ENCODE measurements around the gene C4A.
"Not testable (repeated sequence)": the region's sequence is repeated elsewhere in the genome, so short reads cannot be mapped to it uniquely, and the experiment has no call there.

The C4A gene

DNA sequence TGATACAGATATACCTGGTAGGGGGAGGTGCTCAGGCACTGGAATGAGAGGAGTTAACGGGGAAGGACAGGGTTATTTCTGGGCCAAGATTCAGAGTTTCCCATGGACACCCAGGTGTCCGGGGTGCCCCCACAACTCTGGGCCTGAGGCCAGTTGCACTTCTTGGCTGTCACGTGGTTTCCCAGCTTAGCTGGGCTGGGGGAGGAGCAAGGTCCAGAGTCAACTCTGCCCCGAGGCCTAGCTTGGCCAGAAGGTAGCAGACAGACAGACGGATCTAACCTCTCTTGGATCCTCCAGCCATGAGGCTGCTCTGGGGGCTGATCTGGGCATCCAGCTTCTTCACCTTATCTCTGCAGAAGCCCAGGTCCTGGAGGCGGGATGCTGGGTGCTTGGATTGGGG lies 32.7 kb downstream of the C4A start, which contains the start of gene C4B:
Gene C4B (plus strand): TSS at position 249 of the 400 bp plus-strand sequence. CDS start 51 bp downstream, at position 300.
- in situ Hi-C loops (cut with MboI; ENCODE audit: low sequenced_read_pairs): not testable (repeated sequence)

DNA sequence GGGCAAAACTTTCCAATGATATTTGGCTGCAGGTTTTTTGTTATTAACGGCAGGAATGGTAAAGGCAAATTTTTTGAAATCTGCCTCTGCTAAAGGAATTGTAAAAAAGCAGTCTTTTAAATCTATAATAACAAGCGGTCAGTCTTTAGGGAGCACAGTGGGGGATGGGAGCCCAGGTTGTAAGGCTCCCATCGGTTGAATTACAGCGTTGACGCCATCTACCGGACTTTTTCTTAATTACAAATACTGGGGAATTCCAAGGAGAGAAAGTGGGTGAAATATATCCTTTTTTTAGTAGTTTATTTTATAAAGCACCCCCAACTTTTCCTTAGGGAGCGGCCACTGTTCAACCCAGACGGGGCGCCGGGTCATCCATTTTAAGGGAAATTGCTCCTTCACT lies 40.2 kb downstream of the C4A start:
- in situ Hi-C loops (cut with MboI; ENCODE audit: low sequenced_read_pairs): not testable (repeated sequence)

DNA sequence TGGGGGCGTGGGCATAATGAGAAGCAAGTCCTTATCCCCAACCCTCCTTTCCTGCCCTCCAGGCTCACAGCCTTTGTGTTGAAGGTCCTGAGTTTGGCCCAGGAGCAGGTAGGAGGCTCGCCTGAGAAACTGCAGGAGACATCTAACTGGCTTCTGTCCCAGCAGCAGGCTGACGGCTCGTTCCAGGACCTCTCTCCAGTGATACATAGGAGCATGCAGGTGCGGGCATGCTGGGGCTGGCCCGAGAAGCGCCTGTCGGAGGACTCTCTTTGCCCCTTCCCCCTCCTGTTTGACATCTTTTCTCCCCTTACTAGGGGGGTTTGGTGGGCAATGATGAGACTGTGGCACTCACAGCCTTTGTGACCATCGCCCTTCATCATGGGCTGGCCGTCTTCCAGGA lies 46.8 kb downstream of the C4A start:
- in situ Hi-C loops (cut with MboI; ENCODE audit: low sequenced_read_pairs): not testable (repeated sequence)

DNA sequence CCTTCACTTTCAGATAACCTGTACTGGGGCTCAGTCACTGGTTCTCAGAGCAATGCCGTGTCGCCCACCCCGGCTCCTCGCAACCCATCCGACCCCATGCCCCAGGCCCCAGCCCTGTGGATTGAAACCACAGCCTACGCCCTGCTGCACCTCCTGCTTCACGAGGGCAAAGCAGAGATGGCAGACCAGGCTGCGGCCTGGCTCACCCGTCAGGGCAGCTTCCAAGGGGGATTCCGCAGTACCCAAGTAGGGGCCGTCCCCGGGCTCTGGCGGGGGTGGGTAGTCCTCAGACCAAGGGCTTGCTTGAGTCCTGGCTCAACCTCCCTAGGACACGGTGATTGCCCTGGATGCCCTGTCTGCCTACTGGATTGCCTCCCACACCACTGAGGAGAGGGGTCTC lies 47.7 kb downstream of the C4A start:
- in situ Hi-C loops (cut with MboI; ENCODE audit: low sequenced_read_pairs): not testable (repeated sequence)

DNA sequence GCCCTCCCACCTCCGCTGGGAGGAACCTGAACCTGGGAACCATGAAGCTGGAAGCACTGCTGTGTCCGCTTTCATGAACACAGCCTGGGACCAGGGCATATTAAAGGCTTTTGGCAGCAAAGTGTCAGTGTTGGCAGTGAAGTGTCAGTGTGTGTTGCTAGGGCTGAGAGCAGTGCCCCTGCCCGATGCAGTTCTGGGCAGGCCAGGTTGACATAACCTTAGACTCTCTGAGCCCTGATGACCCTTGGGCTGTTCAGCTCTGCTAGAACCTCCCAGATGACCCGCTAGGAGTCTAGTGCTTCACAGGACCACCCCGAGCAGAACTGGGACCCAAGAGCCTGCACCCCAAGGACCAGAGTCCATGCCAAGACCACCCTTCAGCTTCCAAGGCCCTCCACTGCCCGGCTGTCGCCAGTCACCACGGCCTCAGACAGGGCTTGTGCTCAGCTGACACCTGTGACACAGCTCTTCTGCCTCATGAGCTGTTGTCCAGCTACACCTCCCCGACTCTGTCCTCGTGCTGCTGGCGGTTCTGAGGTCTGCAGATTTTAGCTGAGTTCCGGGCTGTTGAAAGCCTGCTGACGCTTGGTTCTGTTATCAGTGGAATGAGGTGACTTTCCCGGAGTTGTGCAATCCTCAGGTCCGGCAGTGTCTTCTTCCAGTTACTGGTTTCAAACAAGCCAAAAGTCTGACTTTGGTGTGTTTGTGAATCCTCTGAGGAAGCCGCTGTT lies 53.6 kb downstream of the C4A start:
- in situ Hi-C loops (cut with MboI; ENCODE audit: low sequenced_read_pairs): not testable (repeated sequence)

DNA sequence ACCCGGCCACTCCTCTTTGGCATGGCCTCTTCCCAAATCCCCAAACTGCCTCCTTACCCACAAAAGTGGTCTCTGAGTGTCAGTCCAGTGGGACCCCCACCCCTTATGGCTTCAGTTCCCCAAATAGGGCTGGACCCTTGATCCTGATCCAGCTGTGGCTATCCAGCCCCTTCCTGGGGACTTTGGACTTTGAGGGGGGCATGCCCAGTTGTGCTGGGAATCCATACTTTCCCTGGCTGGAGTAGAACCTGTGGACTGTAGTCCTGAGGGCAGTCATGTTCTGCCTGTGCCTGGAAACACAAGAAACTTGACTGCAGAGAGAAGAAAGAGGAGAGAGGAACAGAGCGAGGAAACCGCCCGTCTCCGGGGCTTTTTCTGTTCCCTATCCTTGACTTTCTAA lies 55.3 kb downstream of the C4A start:
- in situ Hi-C loops (cut with MboI; ENCODE audit: low sequenced_read_pairs): not testable (repeated sequence)

DNA sequence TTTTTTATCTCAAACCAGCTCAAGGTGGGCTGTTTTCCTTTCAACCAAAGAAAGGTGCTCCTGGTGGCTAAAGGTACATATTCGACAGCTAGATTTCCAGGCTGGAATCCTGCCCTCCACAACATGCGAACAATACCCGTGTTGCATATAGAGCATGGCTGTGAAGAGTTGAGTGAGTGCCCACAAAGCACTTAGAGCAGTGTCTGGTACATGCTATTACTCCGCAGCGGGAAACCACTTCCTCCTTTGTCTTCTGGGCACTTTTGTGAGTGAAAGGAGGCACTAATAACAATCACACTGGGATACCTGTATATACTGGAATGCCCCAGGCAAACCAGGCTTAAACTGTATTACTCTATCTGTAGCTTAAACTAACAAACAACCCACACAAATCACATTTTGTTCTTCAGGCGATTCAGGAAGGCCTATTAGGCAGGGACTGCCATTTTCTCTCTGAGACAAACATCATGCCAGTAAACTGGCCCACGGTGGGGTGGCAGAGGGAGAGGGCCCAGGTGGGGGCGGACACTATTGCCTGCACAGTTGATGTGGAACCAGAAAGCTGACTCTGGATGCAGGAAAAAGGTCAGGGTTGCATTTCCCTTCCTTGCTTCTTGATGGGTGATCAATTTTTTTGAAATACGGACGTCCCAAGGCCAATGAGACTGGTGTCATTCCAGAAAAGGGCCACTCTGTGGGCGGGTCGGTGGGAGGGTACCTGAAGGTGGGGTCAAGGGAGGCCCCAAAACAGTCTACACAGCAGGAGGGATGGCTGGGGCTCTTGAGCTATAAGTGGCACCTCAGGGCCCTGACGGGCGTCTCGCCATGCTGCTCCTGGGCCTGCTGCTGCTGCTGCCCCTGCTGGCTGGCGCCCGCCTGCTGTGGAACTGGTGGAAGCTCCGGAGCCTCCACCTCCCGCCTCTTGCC lies 56.0 kb downstream of the C4A start, which contains the start of gene CYP21A2:
Gene CYP21A2 (plus strand): TSS at position 818 of the 927 bp plus-strand sequence. CDS start 8 bp downstream, at position 826.
- in situ Hi-C loops (cut with MboI; ENCODE audit: low sequenced_read_pairs): not testable (repeated sequence)

DNA sequence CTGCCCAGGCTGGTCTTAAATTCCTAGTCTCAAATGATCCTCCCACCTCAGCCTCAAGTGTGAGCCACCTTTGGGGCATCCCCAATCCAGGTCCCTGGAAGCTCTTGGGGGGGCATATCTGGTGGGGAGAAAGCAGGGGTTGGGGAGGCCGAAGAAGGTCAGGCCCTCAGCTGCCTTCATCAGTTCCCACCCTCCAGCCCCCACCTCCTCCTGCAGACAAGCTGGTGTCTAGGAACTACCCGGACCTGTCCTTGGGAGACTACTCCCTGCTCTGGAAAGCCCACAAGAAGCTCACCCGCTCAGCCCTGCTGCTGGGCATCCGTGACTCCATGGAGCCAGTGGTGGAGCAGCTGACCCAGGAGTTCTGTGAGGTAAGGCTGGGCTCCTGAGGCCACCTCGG lies 57.0 kb downstream of the C4A start:
- in situ Hi-C loops (cut with MboI; ENCODE audit: low sequenced_read_pairs): not testable (repeated sequence)

DNA sequence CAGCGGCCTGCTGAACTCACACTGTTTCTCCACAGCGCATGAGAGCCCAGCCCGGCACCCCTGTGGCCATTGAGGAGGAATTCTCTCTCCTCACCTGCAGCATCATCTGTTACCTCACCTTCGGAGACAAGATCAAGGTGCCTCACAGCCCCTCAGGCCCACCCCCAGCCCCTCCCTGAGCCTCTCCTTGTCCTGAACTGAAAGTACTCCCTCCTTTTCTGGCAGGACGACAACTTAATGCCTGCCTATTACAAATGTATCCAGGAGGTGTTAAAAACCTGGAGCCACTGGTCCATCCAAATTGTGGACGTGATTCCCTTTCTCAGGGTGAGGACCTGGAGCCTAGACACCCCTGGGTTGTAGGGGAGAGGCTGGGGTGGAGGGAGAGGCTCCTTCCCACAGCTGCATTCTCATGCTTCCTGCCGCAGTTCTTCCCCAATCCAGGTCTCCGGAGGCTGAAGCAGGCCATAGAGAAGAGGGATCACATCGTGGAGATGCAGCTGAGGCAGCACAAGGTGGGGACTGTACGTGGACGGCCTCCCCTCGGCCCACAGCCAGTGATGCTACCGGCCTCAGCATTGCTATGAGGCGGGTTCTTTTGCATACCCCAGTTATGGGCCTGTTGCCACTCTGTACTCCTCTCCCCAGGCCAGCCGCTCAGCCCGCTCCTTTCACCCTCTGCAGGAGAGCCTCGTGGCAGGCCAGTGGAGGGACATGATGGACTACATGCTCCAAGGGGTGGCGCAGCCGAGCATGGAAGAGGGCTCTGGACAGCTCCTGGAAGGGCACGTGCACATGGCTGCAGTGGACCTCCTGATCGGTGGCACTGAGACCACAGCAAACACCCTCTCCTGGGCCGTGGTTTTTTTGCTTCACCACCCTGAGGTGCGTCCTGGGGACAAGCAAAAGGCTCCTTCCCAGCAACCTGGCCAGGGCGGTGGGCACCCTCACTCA lies 57.7 kb downstream of the C4A start:
- in situ Hi-C loops (cut with MboI; ENCODE audit: low sequenced_read_pairs): not testable (repeated sequence)

DNA sequence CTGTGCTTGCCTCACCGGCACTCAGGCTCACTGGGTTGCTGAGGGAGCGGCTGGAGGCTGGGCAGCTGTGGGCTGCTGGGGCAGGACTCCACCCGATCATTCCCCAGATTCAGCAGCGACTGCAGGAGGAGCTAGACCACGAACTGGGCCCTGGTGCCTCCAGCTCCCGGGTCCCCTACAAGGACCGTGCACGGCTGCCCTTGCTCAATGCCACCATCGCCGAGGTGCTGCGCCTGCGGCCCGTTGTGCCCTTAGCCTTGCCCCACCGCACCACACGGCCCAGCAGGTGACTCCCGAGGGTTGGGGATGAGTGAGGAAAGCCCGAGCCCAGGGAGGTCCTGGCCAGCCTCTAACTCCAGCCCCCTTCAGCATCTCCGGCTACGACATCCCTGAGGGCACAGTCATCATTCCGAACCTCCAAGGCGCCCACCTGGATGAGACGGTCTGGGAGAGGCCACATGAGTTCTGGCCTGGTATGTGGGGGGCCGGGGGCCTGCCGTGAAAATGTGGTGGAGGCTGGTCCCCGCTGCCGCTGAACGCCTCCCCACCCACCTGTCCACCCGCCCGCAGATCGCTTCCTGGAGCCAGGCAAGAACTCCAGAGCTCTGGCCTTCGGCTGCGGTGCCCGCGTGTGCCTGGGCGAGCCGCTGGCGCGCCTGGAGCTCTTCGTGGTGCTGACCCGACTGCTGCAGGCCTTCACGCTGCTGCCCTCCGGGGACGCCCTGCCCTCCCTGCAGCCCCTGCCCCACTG lies 58.6 kb downstream of the C4A start:
- in situ Hi-C loops (cut with MboI; ENCODE audit: low sequenced_read_pairs): not testable (repeated sequence)

DNA sequence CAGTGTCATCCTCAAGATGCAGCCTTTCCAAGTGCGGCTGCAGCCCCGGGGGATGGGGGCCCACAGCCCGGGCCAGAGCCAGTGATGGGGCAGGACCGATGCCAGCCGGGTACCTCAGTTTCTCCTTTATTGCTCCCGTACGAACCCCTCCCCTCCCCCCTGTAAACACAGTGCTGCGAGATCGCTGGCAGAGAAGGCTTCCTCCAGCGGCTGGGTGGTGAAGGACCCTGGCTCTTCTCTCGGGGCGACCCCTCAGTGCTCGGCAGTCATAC lies 59.1 kb downstream of the C4A start:
- in situ Hi-C loops (cut with MboI; ENCODE audit: low sequenced_read_pairs): not testable (repeated sequence)

DNA sequence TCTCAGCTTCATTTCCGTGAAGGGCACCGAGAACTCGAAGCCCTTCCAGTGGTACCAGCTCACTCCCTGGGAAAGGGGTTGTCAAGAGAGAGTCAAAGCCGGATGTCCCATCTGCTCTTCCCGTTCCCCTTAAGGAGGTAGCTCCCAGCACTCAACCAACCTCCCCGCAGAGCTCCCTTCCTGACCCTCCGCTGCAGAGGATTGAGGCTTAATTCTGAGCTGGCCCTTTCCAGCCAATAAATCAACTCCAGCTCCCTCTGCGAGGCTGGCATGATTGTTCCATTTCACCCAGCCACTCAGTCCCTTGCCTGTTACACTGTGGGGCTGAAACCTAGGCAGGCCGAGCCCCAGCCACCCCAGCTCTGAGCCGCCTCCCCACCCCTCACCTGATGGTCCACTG lies 59.5 kb downstream of the C4A start:
- in situ Hi-C loops (cut with MboI; ENCODE audit: low sequenced_read_pairs): not testable (repeated sequence)

DNA sequence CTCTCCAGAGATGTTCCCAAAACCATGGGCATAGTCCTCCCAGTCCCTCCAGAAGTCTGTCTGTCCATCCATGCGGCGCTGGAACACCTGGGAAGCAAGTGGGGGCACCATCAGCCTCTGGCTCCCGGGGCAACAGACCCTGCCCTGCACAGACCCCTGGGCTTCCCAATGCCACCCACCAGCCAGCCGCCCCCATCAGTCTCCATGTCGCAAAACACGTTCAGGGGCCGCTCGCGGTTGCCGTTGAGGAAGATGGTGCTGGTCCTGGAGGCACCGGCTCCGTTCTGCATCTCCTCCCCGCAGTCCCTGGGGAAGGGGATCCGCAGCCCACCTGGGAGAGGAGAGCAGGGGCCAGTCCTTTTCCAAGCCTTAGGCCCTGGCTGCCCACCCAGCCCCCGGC lies 60.4 kb downstream of the C4A start:
- in situ Hi-C loops (cut with MboI; ENCODE audit: low sequenced_read_pairs): not testable (repeated sequence)

DNA sequence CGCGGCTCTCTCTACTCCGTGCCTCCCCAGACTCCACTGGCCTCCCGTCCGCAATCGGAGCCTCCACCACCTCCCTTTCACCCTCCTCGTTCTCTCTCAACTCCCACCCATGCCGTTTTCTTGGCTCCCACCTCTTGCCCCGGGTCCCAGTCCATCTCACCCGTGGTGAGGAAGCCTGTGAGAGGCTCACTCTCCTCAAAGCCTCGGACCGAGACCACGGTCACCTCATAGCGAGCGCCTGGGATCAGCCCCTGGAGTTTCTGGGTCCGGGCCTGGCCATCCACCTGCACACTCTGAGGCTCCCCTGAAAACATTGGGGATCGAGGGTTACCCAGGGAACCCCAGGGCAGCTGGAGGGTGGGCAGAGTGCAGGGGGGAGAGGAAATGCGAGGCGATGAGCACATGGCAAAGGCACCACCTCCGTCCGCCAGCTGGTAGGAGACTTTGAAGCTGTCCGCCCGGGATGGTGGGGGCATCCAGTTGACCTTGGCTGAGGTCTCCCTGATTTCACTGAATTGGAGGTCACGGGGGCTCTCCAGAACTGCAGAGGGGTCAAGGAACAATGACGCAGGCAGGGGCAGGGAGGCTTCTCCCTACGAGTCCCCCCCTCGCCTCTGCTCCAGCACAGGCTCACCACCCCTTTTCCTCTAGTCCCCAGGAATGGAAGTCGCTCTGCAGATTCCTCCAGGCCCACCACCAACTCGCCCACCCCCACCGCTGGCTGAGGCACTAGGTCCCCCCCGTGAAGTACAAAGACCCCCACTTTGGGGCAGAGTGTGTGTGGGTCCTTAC lies 61.9 kb downstream of the C4A start:
- in situ Hi-C loops (cut with MboI; ENCODE audit: low sequenced_read_pairs): not testable (repeated sequence)

DNA sequence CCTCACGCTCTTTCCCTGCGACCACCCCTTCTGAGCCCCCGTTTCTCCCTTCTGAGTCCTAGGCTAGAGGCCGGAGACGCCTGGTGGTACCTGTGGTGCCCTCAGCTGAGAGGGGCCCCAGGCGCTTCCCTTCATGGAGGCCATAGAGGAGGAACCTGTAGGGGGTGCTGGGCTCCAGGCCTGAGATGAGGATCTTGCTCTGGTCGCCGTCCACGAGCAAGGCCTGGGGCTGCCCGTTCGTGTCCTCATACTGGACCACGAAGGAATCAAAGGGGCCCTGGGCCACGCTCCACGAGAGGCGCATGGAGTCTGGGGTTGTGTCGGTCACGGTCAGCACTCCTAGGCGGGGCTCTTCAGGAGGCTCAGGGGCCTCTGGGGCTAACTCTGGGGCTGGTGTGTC lies 63.1 kb downstream of the C4A start:
- in situ Hi-C loops (cut with MboI; ENCODE audit: low sequenced_read_pairs): not testable (repeated sequence)

DNA sequence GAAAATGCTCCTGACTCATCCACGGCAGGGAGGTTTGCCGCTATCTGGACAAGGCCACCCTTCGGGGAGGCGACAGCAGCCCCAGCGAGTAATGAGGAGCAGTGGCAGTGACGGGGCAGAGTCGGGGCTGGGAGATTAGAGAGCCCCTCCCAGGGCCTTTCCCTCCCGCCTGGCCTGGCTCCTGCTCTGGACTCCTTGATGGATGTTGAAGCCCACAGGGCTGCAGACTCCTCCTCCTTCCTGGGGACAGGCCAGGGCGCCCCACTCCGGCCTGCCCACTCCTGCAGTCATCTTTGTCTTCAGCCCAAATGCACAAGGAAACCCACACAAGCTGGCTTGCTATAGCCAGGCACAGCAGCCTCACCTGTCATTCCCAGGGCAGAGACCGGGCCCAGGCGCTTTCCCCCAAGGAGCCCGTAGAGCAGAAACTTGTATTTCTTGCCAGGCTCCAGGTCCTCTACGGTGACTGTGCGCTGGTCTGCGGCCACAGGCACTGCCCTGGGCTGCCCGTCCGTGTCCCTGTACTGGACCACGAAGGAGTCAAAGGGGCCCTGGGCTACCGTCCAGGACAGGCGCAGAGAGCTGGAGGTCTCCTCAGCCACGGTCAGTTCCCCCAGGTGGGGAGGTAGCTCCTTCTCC lies 64.1 kb downstream of the C4A start:
- in situ Hi-C loops (cut with MboI; ENCODE audit: low sequenced_read_pairs): no loop called here

DNA sequence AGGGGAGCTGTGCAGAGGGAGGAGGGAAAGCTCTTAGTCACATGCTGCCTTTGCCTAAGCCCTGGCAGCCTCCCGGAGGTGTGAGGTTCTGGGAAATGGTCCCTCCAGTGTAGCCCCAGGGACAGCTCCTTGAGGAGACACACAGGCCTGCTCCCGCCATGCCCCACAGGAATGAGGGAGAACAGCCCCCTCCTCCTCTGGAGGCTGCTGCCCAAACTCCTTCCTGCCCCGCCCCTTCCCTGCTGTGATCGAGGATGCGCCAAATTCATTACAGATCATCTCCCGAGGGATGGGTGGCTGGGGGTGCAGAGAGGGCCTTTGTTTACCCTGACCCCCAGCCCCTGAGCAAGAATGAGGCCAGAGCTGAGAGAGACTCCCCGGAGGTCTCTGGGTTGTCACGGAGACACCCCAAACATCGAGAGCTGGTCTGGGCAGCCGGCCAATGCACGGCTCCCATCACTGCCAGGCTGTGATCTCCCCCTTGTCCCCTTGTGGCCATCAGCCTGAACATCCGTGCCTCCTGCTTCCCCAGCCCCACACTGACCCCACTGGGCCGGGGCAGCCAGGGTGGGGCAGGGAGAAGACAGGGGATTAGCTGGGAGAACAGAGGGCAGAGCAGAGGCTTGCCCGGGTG lies 64.7 kb downstream of the C4A start:
- in situ Hi-C loops (cut with MboI; ENCODE audit: low sequenced_read_pairs): no loop called here

DNA sequence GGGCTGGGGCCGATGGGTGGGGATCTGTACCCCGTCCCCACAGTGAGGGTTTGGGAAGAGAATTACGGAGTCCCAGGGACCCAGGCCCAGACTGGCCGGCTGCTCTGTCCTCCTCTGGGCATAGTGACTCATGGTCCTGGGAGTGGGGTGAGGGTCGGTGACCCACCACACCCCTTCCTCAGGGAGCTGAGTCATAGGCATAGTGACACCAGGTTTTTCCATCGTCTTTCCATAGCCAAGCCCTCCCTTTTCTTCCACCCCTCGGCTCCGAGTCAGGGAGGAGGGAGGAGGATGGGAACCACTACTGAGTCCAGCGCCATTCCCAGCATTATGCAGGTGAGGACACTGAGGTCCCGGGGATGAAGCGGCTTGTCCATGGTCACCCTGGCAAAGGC lies 65.2 kb downstream of the C4A start:
- in situ Hi-C loops (cut with MboI; ENCODE audit: low sequenced_read_pairs): no loop called here

DNA sequence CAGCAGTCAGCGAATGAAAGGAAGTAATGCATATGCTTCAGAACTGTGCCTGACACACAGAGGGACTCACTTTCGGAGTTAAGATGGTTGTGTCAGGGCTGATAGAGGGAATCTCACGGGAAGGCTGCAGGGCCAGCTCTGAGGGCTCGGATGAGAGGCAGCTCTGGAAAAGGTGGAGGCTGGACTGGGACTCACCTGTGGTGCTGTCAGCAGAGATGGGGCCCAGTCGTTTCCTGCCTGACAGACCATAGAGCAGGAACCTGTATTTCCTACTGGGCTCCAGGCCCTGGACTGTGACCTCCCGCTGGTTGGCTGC lies 65.6 kb downstream of the C4A start:
- in situ Hi-C loops (cut with MboI; ENCODE audit: low sequenced_read_pairs): no loop called here
